GM12873 (cell line): ENCODE data around the gene ADGRA3.

Experiments used
- TF ChIP-seq, protein P1 (sequence below): IDR thresholded peaks from 2 replicates; pipeline ENCODE4 v1.5.1; 2012; ENCODE audit warnings: low read depth, mild to moderate bottlenecking, moderate library complexity, low read length, control low read depth; ENCODE audit not compliant: insufficient read depth; ENCODE audit errors: missing control alignments

Gene ADGRA3, protein sequence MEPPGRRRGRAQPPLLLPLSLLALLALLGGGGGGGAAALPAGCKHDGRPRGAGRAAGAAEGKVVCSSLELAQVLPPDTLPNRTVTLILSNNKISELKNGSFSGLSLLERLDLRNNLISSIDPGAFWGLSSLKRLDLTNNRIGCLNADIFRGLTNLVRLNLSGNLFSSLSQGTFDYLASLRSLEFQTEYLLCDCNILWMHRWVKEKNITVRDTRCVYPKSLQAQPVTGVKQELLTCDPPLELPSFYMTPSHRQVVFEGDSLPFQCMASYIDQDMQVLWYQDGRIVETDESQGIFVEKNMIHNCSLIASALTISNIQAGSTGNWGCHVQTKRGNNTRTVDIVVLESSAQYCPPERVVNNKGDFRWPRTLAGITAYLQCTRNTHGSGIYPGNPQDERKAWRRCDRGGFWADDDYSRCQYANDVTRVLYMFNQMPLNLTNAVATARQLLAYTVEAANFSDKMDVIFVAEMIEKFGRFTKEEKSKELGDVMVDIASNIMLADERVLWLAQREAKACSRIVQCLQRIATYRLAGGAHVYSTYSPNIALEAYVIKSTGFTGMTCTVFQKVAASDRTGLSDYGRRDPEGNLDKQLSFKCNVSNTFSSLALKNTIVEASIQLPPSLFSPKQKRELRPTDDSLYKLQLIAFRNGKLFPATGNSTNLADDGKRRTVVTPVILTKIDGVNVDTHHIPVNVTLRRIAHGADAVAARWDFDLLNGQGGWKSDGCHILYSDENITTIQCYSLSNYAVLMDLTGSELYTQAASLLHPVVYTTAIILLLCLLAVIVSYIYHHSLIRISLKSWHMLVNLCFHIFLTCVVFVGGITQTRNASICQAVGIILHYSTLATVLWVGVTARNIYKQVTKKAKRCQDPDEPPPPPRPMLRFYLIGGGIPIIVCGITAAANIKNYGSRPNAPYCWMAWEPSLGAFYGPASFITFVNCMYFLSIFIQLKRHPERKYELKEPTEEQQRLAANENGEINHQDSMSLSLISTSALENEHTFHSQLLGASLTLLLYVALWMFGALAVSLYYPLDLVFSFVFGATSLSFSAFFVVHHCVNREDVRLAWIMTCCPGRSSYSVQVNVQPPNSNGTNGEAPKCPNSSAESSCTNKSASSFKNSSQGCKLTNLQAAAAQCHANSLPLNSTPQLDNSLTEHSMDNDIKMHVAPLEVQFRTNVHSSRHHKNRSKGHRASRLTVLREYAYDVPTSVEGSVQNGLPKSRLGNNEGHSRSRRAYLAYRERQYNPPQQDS (N-terminal part only)

DNA sequence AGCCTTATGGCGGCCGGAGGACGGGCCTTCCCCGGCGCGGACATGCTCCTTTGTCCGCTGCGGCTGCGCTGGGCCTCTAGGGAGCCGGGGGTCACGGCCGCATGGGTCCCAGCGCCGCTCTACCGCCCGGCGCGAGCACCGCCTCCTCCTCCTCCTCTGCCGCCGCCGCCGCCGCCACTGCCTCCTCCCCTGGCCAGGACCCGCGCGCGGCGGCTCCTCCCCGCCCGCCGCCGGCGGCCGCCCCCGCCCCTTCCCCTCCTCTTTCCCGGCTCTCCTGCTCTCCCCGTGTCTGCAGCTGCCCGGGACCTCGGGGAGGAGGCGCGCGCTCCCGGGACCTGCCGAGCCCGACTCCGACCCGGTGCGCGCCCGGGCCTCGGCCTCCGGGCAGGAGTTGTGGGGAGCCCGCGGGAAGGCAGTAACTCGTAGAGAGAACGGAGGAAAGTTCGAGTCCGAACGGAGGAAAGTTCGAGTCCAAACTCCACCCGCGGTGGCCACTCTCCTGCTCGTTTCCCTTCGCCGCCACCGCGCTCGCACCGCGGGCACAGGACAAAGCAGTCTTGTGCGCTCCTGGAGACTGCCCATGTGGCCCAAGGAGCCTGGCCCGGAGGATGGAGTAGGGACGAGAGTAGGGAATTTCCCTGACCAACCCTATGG lies at the start of gene ADGRA3:
ADGRA3 (minus strand) TSS at position 179 of the 654 bp plus-strand sequence. CDS start 282 bp downstream, outside the sequence.
- TF ChIP-seq, protein P1, sequence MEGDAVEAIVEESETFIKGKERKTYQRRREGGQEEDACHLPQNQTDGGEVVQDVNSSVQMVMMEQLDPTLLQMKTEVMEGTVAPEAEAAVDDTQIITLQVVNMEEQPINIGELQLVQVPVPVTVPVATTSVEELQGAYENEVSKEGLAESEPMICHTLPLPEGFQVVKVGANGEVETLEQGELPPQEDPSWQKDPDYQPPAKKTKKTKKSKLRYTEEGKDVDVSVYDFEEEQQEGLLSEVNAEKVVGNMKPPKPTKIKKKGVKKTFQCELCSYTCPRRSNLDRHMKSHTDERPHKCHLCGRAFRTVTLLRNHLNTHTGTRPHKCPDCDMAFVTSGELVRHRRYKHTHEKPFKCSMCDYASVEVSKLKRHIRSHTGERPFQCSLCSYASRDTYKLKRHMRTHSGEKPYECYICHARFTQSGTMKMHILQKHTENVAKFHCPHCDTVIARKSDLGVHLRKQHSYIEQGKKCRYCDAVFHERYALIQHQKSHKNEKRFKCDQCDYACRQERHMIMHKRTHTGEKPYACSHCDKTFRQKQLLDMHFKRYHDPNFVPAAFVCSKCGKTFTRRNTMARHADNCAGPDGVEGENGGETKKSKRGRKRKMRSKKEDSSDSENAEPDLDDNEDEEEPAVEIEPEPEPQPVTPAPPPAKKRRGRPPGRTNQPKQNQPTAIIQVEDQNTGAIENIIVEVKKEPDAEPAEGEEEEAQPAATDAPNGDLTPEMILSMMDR: no peak

- TF ChIP-seq, protein P1: no peak
Observed at GRCh38 chr4:22556495-22556894, 40.6 kb upstream of the ADGRA3 start.

GRCh38 chr4:22554670-22555069 lies 38.8 kb upstream of the ADGRA3 start:
- TF ChIP-seq, protein P1: no peak

GRCh38 chr4:22553560-22553959 lies 37.7 kb upstream of the ADGRA3 start:
- TF ChIP-seq, protein P1: no peak

DNA sequence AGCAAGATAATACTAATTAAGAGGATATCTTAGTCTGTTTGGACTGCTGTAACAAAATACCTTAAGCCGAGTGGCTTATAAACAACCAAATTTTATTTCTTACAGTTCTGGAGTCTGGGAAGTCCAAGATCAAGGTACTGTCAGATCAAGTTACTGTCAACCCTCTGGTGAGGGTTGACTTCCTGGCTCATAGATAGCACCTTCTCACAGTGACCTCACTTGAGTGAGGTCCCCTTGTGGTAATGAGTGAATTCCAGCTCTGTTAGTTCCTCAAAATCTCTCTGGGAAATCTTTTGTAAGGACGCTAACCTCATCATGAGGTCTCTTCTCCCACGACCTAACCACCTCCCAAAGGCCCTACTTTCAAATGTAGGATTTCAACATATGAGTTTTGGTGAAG lies 36.9 kb upstream of the ADGRA3 start:
- TF ChIP-seq, protein P1: no peak

- TF ChIP-seq, protein P1: no peak
Observed at GRCh38 chr4:22551550-22551949, 35.7 kb upstream of the ADGRA3 start.
